Fibroblast of skin of right biceps (primary cell): ENCODE data around the gene PASD1.
"Not testable (repeated sequence)": the region's sequence is repeated elsewhere in the genome, so short reads cannot be mapped to it uniquely, and the experiment has no call there.

Experiments used
- DNase-seq: peaks from one replicate; pipeline ENCODE4 v3.0.0-alpha.2; 2013

PASD1 gene

DNA sequence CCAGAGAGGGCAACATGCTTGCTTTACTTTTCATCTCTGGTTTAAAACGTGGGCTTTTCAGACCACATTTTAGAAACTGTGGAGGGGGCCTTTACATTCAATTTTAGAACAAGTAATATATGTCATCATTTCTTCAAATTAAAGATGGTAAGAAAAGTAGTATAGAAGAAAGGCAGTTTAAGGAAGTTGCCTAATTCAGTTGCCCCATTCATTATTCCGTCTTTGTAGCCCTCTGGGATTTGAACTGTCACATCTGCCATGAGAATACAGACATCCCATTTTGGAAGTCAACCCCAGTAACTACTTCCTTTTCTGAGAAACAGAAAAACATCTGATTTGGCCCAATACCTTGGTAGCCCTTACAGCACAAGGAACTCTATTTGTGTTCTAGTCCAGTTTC, 61.2 kb downstream of the PASD1 start:
- no peak for DNase-seq

DNA sequence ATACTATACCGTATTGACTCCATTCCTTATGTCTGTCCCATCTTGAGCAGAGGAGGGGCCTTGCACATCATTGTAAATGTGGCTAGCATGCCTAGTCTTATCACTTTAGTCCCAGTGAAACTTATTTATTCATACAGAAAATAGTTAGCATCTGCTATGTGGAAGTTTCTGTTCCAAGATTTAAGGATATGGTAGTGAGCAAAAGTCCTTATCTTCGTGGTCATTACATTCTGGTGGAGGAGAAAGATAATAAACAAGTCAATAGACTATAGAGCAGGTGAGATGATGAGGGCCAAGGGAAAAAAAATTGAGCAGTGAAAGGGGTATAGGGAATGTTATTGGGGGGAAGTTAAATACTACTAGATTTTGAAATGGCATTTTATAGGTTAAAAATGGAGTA, 68.3 kb downstream of the PASD1 start:
- DNase-seq, result no peak

GRCh38 chrX:151633157-151633556, 69.7 kb downstream of the PASD1 start:
- DNase-seq, result no peak

- DNase-seq, result no peak
These were observed 71.5 kb downstream of the PASD1 start for GRCh38 chrX:151634937-151635336.

DNA sequence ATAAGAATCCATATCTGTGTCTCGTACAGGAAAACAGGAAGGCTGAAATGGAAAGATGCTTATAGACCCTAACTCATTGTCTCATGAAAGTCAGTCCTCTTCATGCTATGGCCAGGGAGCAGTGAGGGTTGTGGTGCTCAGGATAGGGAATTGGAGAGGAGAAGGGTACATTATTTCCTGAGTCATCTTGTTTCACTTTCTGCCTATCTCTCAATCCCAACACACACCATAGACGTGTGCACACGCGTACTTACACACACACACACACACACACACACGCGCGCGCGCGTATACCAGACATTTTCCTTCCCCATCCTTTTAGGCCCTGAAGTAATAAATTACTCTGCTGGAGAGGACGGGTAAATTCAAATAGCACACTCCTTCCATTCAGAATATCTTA, 78.1 kb downstream of the PASD1 start:
- no peak for DNase-seq

- DNase-seq, result no peak
These were observed 111.8 kb downstream of the PASD1 start for GRCh38 chrX:151675121-151675746.

GRCh38 chrX:151676196-151676595, 112.7 kb downstream of the PASD1 start:
- DNase-seq, result no peak

- no peak for DNase-seq
These were observed 116.4 kb downstream of the PASD1 start for GRCh38 chrX:151679798-151680402.

DNA sequence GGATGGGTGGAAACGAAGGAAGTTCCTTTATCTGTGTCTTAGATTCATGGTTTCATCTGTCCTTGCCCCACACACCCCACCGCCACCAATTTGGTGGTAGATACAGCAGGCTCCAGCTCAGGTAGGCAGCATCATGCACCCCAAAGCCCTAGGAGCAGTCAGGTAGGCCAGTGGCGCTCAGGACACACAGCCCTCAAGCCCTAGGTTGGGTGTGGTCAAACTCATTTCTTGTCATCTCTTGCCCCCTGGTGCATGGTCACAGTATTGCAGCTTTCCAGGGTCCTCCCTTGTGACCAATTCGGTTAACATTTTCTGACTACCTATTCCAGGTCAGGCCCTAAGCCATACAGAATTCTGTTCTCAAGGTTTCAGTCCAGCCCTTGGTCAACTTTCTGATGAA, 117.3 kb downstream of the PASD1 start:
- no peak for DNase-seq

- no peak for DNase-seq
These were observed 124.2 kb downstream of the PASD1 start for GRCh38 chrX:151687635-151688034.

DNA sequence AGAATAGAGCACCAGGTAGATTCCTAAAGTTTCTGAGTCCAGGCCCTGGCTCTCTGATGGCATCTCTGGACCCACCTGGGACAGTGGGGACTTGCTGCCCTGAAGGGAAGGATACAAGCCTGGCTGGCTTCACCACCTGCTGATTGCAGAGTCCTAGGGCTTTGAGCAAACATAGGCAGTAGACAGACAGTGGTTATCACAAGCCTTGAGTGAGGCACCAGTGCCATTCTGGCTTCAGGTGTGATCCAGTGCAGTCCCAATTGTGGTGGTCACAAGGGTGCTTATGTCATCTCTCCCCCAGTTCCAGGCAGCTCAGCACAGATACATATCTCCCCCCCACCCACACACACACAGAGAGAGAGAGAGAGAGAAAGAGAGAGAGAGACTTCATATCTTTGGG, 125.2 kb downstream of the PASD1 start:
- no peak for DNase-seq

DNA sequence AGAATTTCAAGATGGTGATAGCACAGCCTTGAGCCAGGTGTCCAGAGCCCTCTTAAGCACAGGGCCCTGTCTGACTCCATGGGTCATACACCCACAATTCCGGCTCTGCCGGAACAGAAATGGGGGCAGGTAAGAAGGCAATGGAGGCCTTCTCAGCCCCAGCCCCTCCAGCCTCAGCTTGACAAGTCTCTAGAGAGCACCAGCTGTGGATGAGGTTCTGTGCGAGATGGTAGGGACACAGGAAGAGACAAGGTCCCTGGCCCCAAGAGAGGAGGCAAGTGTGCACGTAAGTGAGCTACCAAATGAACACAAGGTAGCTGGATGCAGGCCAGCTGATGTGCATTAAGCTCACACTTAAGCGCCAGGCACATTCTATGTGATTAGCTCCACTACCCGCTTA, 129.3 kb downstream of the PASD1 start:
- no peak for DNase-seq

DNA sequence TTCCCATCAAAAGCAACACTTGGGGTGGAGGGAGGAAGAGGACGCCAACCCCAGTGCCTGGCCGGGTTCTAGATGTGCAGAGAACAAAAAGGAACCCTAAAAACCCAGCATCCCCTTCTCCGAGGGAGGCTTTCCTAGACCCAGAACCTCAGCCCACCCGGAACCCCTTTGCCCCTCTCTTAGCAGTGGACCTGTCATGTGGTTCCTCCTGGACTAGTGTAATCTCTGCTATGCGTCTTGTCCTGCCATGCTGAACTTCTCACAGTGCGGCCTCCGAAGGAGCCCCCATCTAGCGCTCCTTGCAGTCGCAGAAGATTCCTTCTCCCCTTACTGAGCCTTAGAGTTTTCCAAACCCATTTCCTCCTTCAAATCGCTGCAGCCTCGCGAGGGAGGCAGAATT, 130.6 kb downstream of the PASD1 start:
- no peak for DNase-seq

- DNase-seq, result no peak
These were observed 131.4 kb downstream of the PASD1 start, which contains the start of gene PRRG3 for GRCh38 chrX:151694661-151695582. PRRG3 (plus strand) TSS chrX:151695458; CDS start chrX:151698815, 3,357 bp downstream.

- no peak for DNase-seq
These were observed 132.3 kb downstream of the PASD1 start for GRCh38 chrX:151695583-151696340.

GRCh38 chrX:151697082-151697481, 133.6 kb downstream of the PASD1 start:
- not testable (repeated sequence) for DNase-seq

GRCh38 chrX:151697522-151697921, 134.0 kb downstream of the PASD1 start:
- DNase-seq, result peak; percentile 91

DNA sequence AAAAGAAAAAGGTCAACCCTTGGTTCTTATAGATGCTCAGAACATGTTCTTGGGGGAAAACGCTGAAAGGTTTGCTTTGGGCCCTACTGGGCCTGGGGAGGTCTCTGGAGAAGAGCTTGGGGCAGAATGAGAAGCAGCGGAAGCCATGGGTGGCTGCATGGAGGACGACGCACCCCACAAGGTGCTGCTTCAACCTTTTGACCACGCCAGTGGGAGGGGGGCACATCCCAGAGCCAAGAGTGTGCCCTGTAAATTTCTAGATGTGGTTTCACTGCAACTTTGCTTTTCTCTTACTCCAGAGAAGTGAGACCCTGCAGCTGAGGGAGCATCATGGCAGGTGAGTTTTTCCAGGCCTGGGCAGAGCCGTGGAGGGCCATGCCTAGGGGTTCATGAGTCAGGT, 135.0 kb downstream of the PASD1 start:
- no peak for DNase-seq

DNA sequence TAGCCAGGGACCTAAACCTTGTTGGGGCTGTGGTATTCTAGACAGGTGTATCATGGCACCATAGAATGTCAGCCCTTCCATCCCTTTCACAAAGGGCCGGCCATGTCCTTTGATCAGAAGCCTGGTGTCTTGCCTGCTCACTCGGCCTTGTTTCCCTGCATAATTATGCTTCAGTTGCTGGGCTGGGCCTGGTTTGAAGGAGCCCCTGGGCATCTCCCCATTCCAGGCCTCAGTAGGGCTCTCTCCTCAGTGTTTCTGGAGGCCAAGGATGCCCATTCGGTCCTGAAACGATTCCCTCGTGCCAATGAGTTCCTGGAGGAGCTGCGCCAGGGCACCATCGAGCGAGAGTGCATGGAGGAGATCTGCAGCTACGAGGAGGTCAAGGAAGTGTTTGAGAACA, 136.3 kb downstream of the PASD1 start:
- no peak for DNase-seq

GRCh38 chrX:151700581-151700980, 137.1 kb downstream of the PASD1 start:
- DNase-seq, result no peak

GRCh38 chrX:151701071-151701470, 137.6 kb downstream of the PASD1 start:
- no peak for DNase-seq

DNA sequence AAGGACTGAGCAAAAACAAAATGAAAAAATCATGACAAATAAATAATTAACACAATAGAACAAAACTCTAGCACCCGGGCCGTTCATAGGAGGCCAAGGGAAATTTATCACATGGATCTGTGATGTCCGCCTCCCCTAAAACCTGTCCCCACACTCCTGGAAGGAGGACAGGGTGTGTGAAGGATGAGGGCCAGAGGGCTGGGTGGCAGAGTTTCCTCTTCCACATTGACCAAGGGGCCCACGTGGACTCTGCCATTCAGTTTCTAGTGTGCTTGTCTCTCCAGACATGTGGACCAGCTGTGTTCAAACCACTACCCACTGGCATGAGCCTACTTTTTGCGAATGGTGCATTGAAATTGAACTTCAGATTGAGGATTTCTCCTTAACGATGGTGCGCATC, 138.1 kb downstream of the PASD1 start:
- no peak for DNase-seq
